GM18873 (cell line): ENCODE data around the gene TMEM128.
"Not testable (repeated sequence)": the region's sequence is repeated elsewhere in the genome, so short reads cannot be mapped to it uniquely, and the experiment has no call there.

Experiments used
- ATAC-seq: cut with Tn5 transposase; IDR thresholded peaks from one replicate; pipeline ENCODE4 v1.9.1; 2021; ENCODE audit warnings: mild to moderate bottlenecking, moderate library complexity, moderate number of reproducible peaks; ENCODE audit not compliant: unreplicated experiment, low FRiP score

TMEM128 gene

GRCh38 chr4:4257705-4258104 is 9.7 kb upstream of the TMEM128 start:
- not testable (repeated sequence) for ATAC-seq

GRCh38 chr4:4256799-4257198 is 8.8 kb upstream of the TMEM128 start:
- ATAC-seq, result no peak

GRCh38 chr4:4254666-4255065 is 6.6 kb upstream of the TMEM128 start:
- ATAC-seq, result no peak

GRCh38 chr4:4254199-4254598 is 6.2 kb upstream of the TMEM128 start:
- no peak for ATAC-seq

- ATAC-seq, result no peak
Measured at GRCh38 chr4:4249866-4250265, 1.8 kb upstream of the TMEM128 start.

GRCh38 chr4:4249342-4249741 is 1.3 kb upstream of the TMEM128 start:
- ATAC-seq, result not testable (repeated sequence)

GRCh38 chr4:4248885-4249203 is 821 bp upstream of the TMEM128 start:
- no peak for ATAC-seq

GRCh38 chr4:4247696-4248028 is 361 bp downstream of the TMEM128 start:
- ATAC-seq, result no peak

GRCh38 chr4:4245172-4245571 is 2.9 kb downstream of the TMEM128 start:
- ATAC-seq, result no peak

- ATAC-seq, result not testable (repeated sequence)
Measured at GRCh38 chr4:4239551-4239950, 8.5 kb downstream of the TMEM128 start.

- ATAC-seq, result no peak
Measured at GRCh38 chr4:4233610-4234009, 14.4 kb downstream of the TMEM128 start.

- no peak for ATAC-seq
Measured at GRCh38 chr4:4228356-4228668, 19.7 kb downstream of the TMEM128 start.

- no peak for ATAC-seq
Measured at GRCh38 chr4:4227510-4228355, 20.3 kb downstream of the TMEM128 start.

GRCh38 chr4:4226606-4227438 is 21.2 kb downstream of the TMEM128 start, which contains the start of gene OTOP1:
OTOP1 (minus strand) TSS chr4:4226929; CDS start chr4:4226864, 65 bp downstream.
- no peak for ATAC-seq

- ATAC-seq, result no peak
Measured at GRCh38 chr4:4225915-4226605, 22.0 kb downstream of the TMEM128 start.

GRCh38 chr4:4217113-4217512 is 30.9 kb downstream of the TMEM128 start:
- no peak for ATAC-seq

GRCh38 chr4:4216648-4217047 is 31.4 kb downstream of the TMEM128 start:
- no peak for ATAC-seq

GRCh38 chr4:4213674-4214073 is 34.3 kb downstream of the TMEM128 start:
- not testable (repeated sequence) for ATAC-seq

GRCh38 chr4:4206204-4206603 is 41.8 kb downstream of the TMEM128 start:
- no peak for ATAC-seq

- ATAC-seq, result no peak
Measured at GRCh38 chr4:4204401-4204745, 43.6 kb downstream of the TMEM128 start.

- no peak for ATAC-seq
Measured at GRCh38 chr4:4203688-4204400, 44.2 kb downstream of the TMEM128 start.
